ENCODE data around the gene C3.
"Not testable (repeated sequence)": the region's sequence is repeated elsewhere in the genome, so short reads cannot be mapped to it uniquely, and the experiment has no call there.

Gene C3

GRCh38 chr19:6713773-6714692 lies 6.4 kb downstream of the C3 start:
- DNase-seq (ENCODE audit: low spot score): no peak

- no peak for DNase-seq (ENCODE audit: low spot score)
Observed at GRCh38 chr19:6712692-6713670, 7.5 kb downstream of the C3 start.

- DNase-seq (ENCODE audit: low spot score): no peak
Observed at GRCh38 chr19:6712231-6712630, 8.2 kb downstream of the C3 start.

DNA sequence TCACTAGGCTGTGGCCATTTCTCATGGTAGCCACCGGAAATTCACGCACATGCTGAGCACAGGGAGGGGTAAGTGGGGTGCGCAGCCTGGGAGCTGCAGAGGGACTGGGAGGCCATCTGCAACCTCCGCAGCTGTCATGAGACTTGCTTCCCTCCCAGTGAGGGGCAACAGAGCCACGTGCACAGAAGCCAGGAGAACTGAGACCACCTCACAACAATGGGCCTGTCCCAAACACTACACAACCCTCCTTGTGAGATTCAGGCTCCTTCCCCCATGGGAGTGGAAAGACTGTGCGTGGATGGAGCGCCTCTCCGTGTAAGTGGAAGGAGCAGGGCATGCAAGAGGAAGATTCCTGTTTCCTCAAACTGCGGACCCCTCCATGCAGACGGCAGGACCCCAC lies 8.8 kb downstream of the C3 start:
- DNase-seq (ENCODE audit: low spot score): no peak

GRCh38 chr19:6711078-6711361 lies 9.4 kb downstream of the C3 start:
- no peak for DNase-seq (ENCODE audit: low spot score)

GRCh38 chr19:6710273-6711077 lies 10.0 kb downstream of the C3 start:
- no peak for DNase-seq (ENCODE audit: low spot score)

DNA sequence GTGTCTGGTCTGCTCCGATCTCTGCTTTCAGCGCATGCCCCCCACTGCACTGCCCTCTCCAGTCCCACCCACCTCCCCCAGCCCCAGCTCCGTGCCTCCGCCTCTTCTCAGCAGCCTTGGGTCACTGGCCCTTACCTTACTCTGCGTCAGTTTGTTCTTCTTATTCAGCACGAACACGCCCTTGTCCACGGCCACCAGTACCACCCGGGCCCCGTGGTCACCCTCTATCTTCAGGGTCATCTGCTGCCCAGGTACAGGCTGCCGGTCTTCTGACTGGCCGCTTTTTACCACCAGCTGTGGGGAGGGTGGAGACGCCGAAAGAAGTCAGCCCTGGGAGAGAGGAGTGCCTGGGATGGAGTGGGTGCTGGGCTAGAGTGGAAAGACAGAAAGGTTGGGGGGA lies 10.9 kb downstream of the C3 start:
- no peak for DNase-seq (ENCODE audit: low spot score)

DNA sequence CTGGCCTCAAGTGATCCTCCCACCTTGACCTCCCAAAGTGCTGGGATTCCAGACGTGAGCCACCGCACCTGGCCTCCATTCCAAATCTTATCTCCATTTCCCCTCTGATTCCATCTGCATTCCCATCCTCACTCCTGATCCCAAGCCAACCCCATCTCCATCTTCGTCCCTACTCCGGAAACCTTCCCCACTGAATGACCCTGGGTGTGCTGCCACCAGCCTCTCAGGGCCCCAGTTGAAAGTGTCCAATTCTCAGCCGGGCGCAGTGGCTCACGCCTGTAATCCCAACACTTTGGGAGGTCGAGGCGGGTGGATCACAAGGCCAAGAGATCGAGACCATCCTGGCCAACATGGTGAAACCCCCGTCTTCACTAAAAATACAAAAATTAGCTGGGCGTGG lies 11.5 kb downstream of the C3 start:
- not testable (repeated sequence) for DNase-seq (ENCODE audit: low spot score)

GRCh38 chr19:6708346-6708745 lies 12.1 kb downstream of the C3 start:
- DNase-seq (ENCODE audit: low spot score): no peak

DNA sequence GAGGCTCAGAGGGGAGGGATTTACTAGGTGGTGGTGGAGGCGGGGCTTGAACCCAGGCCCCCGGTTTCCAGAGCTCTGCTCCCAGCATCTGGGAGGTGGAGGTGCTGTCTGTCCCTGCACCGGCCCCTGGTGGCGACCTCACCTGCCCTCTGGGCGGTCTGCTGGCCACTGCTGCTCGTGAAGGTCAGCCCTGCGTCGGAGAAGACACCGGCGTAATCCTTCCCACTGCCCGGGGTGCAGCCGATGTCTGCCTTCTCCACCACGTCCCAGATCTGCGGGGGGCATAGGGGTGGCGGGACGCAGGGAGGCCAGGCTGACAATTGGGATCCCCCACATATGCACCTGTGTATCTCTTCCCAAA lies 12.8 kb downstream of the C3 start:
- no peak for DNase-seq (ENCODE audit: low spot score)

DNA sequence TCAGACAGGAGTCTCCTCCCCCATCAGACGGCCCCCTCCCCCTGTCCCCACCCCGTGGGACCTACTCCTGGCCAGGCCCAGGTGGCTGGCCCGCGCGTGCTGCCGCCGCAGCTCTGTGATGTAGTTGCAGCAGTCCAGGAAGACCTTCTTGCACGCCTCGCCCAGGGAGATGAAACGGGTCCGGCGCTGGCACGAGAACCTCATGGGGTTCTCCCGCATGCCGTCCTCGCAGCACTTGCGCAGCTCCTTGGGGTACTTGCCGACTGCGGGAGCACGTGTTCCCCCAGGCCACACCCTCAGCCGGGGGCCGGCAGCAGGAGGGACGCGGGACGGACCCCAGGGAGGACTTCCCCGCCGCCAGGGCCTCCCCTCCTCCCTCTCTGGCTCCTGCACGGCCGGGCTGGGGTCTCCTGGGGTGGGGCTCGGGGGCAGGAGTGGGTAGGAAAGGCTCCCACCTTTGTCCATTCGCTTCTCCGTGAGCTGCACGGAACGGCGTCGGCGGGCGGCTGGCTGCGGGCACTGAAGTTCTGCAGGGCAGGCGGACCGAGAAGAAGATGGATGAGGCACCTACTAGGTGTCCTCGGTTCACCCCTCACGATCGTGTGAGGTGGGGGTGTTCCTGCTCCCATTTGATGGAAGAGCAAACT lies 13.3 kb downstream of the C3 start:
- no peak for DNase-seq (ENCODE audit: low spot score)

- no peak for DNase-seq (ENCODE audit: low spot score)
Observed at GRCh38 chr19:6706633-6706958, 13.9 kb downstream of the C3 start.

GRCh38 chr19:6705931-6706632 lies 14.4 kb downstream of the C3 start:
- no peak for DNase-seq (ENCODE audit: low spot score)

DNA sequence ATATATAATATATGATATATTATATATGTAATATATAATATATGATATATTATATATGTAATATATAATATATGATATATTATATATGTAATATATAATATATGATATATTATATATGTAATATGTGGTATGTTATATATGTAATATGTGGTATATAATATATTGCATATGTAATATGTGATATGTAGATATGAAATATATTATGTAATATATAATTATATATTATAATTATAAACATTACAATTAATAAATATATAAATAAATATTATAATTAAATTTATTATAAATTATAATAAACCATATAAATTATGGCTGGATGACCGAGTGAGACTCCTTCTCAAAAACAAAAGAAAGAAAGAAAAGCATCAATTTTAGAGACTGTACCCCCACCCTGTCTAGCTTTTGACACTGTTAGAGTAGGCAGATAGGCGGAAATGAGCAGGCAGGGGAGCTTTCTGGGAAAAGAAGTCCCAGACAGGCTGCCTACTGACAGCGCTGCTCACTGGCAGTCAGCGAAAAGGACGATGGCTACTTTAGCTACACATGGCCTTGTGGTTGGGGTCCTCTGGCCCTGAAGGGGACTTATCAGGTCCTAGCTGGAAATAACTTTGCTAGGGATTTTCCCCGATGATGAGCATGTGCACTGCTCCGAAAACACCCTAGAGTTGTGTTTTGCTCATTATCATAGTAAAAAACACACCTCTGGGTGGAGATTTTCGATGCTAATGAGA lies 19.7 kb downstream of the C3 start:
- DNase-seq (ENCODE audit: low spot score): no peak

DNA sequence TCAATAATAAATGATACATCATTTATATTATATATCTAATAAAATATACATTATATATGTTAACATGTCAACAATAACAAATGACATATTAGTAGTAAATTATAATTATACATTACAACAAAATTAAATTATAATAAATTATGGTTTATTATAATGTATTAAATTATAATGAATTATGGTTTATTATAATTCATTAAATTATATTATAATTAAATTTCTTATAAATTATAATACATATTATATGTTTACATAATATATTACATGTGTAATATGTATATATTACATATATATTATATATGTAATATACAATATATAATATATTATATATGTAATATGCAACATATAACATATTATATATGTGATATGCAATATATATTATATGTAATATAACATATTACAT lies 20.5 kb downstream of the C3 start:
- no peak for DNase-seq (ENCODE audit: low spot score)

DNA sequence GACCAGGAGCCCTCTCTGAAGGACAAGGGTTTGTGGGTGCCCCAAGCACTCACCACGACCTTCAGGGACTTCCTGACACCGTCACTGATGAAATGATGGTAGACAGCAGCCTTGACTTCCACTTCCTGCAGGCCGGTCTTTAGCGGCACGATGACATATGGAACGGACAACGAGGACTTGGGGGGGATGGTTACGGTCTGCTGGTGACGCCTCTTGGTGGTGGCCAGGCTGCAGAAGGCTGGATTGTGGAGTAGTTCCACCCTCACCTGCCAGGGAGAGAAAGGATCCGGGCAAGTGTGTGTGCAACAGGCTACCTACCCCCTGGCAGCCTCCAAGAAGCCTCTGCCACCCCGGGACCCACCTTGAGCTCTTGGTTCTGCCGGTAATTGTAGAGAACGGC lies 23.2 kb downstream of the C3 start:
- DNase-seq (ENCODE audit: low spot score): no peak

DNA sequence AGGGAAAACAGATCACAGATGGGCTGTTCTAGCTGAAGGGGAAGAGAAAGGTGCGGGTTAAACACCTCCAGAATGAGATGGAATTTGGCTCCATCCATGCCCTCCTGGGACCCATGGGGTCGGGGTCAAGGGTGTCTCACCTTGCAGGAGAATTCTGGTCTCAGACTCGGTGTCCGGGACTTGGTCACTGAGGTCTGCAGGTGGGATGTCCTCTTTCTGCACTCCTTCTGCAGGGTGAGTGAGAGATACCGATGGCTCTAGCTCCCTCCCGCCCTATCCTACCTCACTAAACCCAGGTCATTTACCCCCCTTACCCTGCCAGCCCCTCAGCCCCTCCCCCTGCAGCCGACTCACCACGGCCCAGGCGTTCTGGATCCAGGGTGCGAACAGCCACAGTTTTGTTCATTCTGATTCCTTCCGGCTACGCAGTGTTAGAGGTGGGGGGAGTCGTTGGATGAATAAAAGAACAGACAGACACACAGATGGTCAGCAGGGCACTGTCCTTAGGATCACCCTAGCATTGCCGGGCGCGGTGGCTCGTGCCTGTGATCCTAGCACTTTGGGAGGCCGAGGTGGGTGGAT lies 24.1 kb downstream of the C3 start:
- DNase-seq (ENCODE audit: low spot score): no peak

DNA sequence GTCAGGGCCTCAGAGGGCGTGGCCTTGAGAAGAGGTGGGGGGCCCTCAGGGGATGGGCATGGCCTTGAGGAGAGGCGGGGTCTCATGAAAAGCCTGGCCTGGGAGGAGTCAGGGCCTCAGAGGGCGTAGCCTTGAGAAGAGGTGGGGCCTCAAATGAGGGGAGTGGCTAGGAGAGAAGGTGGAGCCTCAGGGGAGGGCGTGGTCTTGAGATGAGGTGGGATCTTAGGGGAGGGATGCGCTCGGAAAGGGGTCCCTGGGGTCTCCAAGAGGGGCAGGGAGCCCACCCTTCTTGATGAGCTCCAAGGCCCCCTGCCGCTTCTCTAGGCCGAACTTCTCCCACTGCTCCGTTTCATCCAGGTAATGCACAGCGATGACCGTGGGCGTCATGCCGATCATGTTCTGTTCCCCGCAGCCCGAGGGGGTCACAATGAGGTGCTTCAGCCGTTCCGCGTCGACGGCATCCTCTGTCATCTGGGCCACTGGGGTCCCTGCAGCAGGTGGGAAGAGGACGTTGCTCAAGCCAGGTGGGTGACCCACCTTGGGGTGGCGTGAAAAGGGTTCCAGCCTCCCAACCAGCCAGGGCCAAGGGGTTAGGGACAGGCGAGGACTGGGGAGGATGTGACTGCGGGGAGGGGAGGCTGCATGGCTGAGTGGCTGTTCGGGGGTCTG lies 26.2 kb downstream of the C3 start:
- no peak for DNase-seq (ENCODE audit: low spot score)

DNA sequence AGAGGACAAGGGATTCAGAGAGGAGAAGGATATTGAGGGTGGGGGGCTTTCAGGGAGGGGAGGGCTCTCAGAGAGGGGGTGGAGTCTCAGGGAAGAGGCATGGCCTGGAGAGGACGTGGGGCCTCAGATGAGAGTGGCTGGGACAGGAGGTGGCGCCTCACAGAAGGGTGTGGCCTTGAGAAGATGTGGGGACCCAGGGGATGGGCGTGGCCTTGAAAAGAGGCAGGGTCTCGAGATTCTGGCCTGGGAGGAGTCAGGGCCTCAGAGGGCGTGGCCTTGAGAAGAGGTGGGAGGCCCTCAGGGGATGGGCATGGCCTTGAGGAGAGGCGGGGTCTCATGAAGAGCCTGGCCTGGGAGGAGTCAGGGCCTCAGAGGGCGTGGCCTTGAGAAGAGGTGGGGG lies 26.8 kb downstream of the C3 start:
- no peak for DNase-seq (ENCODE audit: low spot score)

- no peak for DNase-seq (ENCODE audit: low spot score)
Observed at GRCh38 chr19:6693056-6693471, 27.4 kb downstream of the C3 start.
